CD14-positive monocyte (primary cell): ENCODE data around the gene MEG3. TPM values are rescaled to one million over a fixed set of nuclear protein-coding genes. Genes with fewer than 3 reads are reported as not detected.

Source experiments
- DNase-seq, 3 donors: peaks; one replicate each; pipeline ENCODE4 v3.0.0-alpha.2; 2011 to 2022
- H2AFZ ChIP-seq: 2 replicates; pipeline ENCODE4 v1.6.0; 2012; ENCODE audit warnings: mild to moderate bottlenecking, low read depth, low read length, inconsistent platforms; ENCODE audit not compliant: insufficient read depth, poor library complexity, severe bottlenecking
- H3K27ac ChIP-seq, 2 donors: 1 replicate in 1 of 2; 2 replicates in 1 of 2; pipeline ENCODE4 v1.5.1; 2012 to 2013; ENCODE audit warnings: low read length in 2 of 2, control low read depth in 1 of 2, inconsistent platforms in 1 of 2, low read depth in 1 of 2, mild to moderate bottlenecking in 1 of 2
- H3K27me3 ChIP-seq, 2 donors: one replicate each; pipeline versions ENCODE4 v1.6.0 to v1.6.1; 2011 to 2013; ENCODE audit warnings: low read length in 2 of 2; ENCODE audit not compliant: control insufficient read depth in 2 of 2, insufficient read depth in 2 of 2
- H3K36me3 ChIP-seq, 2 donors: replicated peaks in 1 of 2; 1 replicate in 1 of 2; 2 replicates in 1 of 2; pipeline versions ENCODE4 v1.5.1 to v1.6.1; 2012 to 2013; ENCODE audit warnings: low read length in 2 of 2, control low read depth in 1 of 2, inconsistent platforms in 1 of 2, mild to moderate bottlenecking in 1 of 2; ENCODE audit not compliant: insufficient read depth in 2 of 2, control insufficient read depth in 1 of 2
- H3K4me1 ChIP-seq, 2 donors: 1 replicate in 1 of 2; 2 replicates in 1 of 2; pipeline versions ENCODE4 v1.5.1 to v1.6.1; 2012 to 2013; ENCODE audit warnings: low read length in 2 of 2, control low read depth in 1 of 2, inconsistent platforms in 1 of 2, mild to moderate bottlenecking in 1 of 2, moderate library complexity in 1 of 2; ENCODE audit not compliant: insufficient read depth in 2 of 2, control insufficient read depth in 1 of 2
- H3K4me2 ChIP-seq: replicated peaks from 2 replicates; pipeline ENCODE3; 2012; ENCODE audit warnings: low read length, moderate library complexity, mild to moderate bottlenecking; ENCODE audit not compliant: poor library complexity, severe bottlenecking; ENCODE audit errors: extremely low read depth
- H3K4me3 ChIP-seq, 3 experiments: fragments of 200-600 bp in 1 of 3; sonication (generic) in 1 of 3; replicated peaks in 1 of 3; 1 replicate in 2 of 3; 2 replicates in 1 of 3; pipeline ENCODE4 v1.5.1; 2011 to 2013; ENCODE audit warnings: low read length in 3 of 3, mild to moderate bottlenecking in 3 of 3, control low read depth in 2 of 3, low read depth in 2 of 3, inconsistent platforms in 1 of 3, moderate library complexity in 1 of 3
- H3K79me2 ChIP-seq: 2 replicates; pipeline ENCODE4 v1.6.0; 2012; ENCODE audit warnings: mild to moderate bottlenecking, control low read depth, inconsistent platforms, low read length, moderate library complexity; ENCODE audit not compliant: insufficient read depth
- H3K9ac ChIP-seq: 2 replicates; pipeline ENCODE4 v1.6.0; 2017; ENCODE audit warnings: low read length, mild to moderate bottlenecking; ENCODE audit not compliant: insufficient read depth, poor library complexity, severe bottlenecking
- H3K9me3 ChIP-seq, 2 donors: replicated peaks in 1 of 2; 1 replicate in 1 of 2; 2 replicates in 1 of 2; pipeline versions ENCODE4 v1.5.1 to v1.6.1; 2012 to 2013; ENCODE audit warnings: low read length in 2 of 2, control low read depth in 1 of 2; ENCODE audit not compliant: control insufficient read depth in 1 of 2, insufficient read depth in 1 of 2
- H4K20me1 ChIP-seq: 2 replicates; pipeline ENCODE4 v1.6.0; 2012; ENCODE audit warnings: mild to moderate bottlenecking, low read length, control low read depth, moderate library complexity; ENCODE audit not compliant: insufficient read depth
- H3K27ac Mint-ChIP-seq, 7 donors: one replicate each; pipeline ENCODE4 v1.8.0; 2020; ENCODE audit warnings: mild to moderate bottlenecking in 7 of 7, mixed read lengths in 7 of 7, moderate library complexity in 6 of 7, inconsistent platforms in 2 of 7
- H3K27me3 Mint-ChIP-seq, 3 donors: one replicate each; pipeline ENCODE4 v1.8.0; 2021 to 2022; ENCODE audit warnings: low read depth in 3 of 3, mild to moderate bottlenecking in 3 of 3, mixed read lengths in 3 of 3, moderate library complexity in 3 of 3, inconsistent platforms in 1 of 3
- H3K36me3 Mint-ChIP-seq, 2 donors: one replicate each; pipeline ENCODE4 v1.8.0; 2020; ENCODE audit warnings: mixed read lengths in 2 of 2, inconsistent platforms in 1 of 2, mild to moderate bottlenecking in 1 of 2
- H3K4me1 Mint-ChIP-seq: one replicate; pipeline ENCODE4 v1.8.0; 2020; ENCODE audit warnings: mild to moderate bottlenecking, mixed read lengths
- H3K4me3 Mint-ChIP-seq, 2 donors: one replicate each; pipeline ENCODE4 v1.8.0; 2020; ENCODE audit warnings: mild to moderate bottlenecking in 2 of 2, mixed read lengths in 2 of 2, moderate library complexity in 1 of 2
- H3K9me3 Mint-ChIP-seq, 7 donors: one replicate each; pipeline ENCODE4 v1.8.0; 2020 to 2022; ENCODE audit warnings: mixed read lengths in 7 of 7, mild to moderate bottlenecking in 6 of 7, moderate library complexity in 6 of 7, inconsistent platforms in 2 of 7
- WGBS: methylation state at CpG from one replicate; pipeline ENCODE4 v1.1.5; 2013; ENCODE audit warnings: missing lambda C conversion rate; ENCODE audit not compliant: insufficient coverage; 5-methylcytosine and 5-hydroxymethylcytosine counted together
- intact Hi-C, 2 donors: fragments of 100-400 bp; cut with micrococcal nuclease; formaldehyde crosslinking; loops; one replicate each; pipeline versions ENCODE4 v1.15.0 to v1.15.1; 2023
- polyA plus RNA-seq, 3 donors: library from polyadenylated mRNA; depleted of rRNA in 1 of 3; unstranded in 2 of 3; stranded (reverse) in 1 of 3; fragments of 300-500 nt in 2 of 3; fragments of >200 nt in 1 of 3; fragmentation: Illumina TruSeq in 2 of 3; gene quantifications; 1 replicate in 2 of 3; 2 replicates in 1 of 3; pipeline ENCODE4 v1.2.3, GENCODE V29; 2012 to 2021
- TF ChIP-seq, protein P1 (sequence below): fragments of 200-600 bp; IDR thresholded peaks from one replicate; pipeline ENCODE4 v1.8.0; 2022; ENCODE audit warnings: antibody characterized with exemption, mild to moderate bottlenecking

MEG3 gene
- polyA plus RNA-seq, 3 donors, result 1.7 TPM; not detected in 2

GRCh38 chr14:100832311-100832960 is 6.5 kb downstream of the MEG3 start:
- no peak overlapping the region for H3K4me3 Mint-ChIP-seq
- peaks cover 10 to 13% (median 12%) of the 10 kb centered on the region in 3 donors for H3K27me3 Mint-ChIP-seq
- peaks cover 3 to 16% (median 5%) of the 10 kb centered on the region in 7 donors for H3K9me3 Mint-ChIP-seq
- Histone ChIP-seq H3K27ac (no peak overlapping the region), H3K27me3 (peaks cover 0 to 2% of the 10 kb centered on the region in 2 donors), H4K20me1 (no peaks in the 10 kb centered on the region), H3K4me2 (no peak overlapping the region), H3K4me1 (no peaks in the 10 kb centered on the region), H3K9ac (no peak overlapping the region), H3K9me3 (peaks cover 5 to 8% of the 10 kb centered on the region in 2 donors), H3K4me3 (no peak overlapping the region), H3K36me3 (no peaks in the 10 kb centered on the region), H2AFZ (no peak overlapping the region), H3K79me2 (no peaks in the 10 kb centered on the region)
- intact Hi-C loops, result no loop called here
- no peak for DNase-seq
- 98% methylated on average over 15 of the region's 21 CpGs for WGBS
- no peak overlapping the region for H3K27ac Mint-ChIP-seq
- H3K4me1 Mint-ChIP-seq, result no peaks in the 10 kb centered on the region
- TF ChIP-seq, protein P1, sequence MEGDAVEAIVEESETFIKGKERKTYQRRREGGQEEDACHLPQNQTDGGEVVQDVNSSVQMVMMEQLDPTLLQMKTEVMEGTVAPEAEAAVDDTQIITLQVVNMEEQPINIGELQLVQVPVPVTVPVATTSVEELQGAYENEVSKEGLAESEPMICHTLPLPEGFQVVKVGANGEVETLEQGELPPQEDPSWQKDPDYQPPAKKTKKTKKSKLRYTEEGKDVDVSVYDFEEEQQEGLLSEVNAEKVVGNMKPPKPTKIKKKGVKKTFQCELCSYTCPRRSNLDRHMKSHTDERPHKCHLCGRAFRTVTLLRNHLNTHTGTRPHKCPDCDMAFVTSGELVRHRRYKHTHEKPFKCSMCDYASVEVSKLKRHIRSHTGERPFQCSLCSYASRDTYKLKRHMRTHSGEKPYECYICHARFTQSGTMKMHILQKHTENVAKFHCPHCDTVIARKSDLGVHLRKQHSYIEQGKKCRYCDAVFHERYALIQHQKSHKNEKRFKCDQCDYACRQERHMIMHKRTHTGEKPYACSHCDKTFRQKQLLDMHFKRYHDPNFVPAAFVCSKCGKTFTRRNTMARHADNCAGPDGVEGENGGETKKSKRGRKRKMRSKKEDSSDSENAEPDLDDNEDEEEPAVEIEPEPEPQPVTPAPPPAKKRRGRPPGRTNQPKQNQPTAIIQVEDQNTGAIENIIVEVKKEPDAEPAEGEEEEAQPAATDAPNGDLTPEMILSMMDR, result no peak
- H3K36me3 Mint-ChIP-seq, result peaks cover 2% of the 10 kb centered on the region in 2 donors

DNA sequence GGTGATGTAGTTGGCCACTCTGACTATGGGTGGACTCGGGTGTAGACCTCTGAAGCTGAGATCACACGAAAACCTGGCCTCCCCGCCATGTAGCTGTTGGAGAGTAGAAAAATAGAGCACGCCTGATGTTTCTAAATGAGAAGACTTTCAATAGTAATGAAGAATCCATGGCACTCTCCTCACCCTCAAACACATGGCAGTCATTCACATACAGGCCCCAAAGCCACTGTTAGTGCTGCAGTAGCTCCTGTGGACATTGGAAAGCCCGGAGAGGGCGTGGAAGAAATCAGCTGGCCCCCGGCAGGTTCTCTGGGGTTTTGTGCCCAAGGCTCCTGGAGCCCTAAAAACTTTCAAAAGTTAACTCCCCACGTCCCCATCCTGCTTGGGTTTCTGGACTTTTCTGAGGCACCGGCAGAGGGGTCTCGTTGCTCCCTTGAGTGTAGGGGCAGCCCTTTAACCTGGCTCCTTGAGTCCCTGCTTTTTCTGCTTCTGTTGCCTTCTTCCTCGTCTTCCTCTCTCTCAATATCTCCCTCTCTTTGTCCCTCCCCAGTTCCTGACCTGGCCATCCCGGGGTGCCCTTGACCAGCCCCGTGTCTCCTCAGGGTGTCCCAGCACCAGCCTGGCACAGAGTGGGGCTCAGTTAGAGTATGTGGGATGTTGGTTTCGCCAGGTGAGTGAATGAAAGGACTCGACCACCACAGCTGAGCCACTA is 8.3 kb downstream of the MEG3 start:
- no peaks in the 10 kb centered on the region for H3K36me3 Mint-ChIP-seq
- no peak overlapping the region for H3K4me2 ChIP-seq
- intact Hi-C loops, result no loop called here
- WGBS, result 96% methylated on average over 8 of the region's 15 CpGs
- no peak for DNase-seq
- no peaks in the 10 kb centered on the region for H3K4me1 ChIP-seq
- no peaks in the 10 kb centered on the region for H4K20me1 ChIP-seq
- H3K4me1 Mint-ChIP-seq, result no peaks in the 10 kb centered on the region
- peak overlapping the region in 2 of 7 donors; percentile 6 to 13 for H3K27ac Mint-ChIP-seq
- no peak overlapping the region for H2AFZ ChIP-seq
- H3K4me3 Mint-ChIP-seq, result no peak overlapping the region
- H3K27me3 ChIP-seq, result no peaks in the 10 kb centered on the region
- no peak overlapping the region for H3K4me3 ChIP-seq
- H3K36me3 ChIP-seq, result no peaks in the 10 kb centered on the region
- H3K9ac ChIP-seq, result no peak overlapping the region
- H3K9me3 ChIP-seq, result no peaks in the 10 kb centered on the region
- peaks cover 0 to 4% (median 0%) of the 10 kb centered on the region in 7 donors for H3K9me3 Mint-ChIP-seq
- no peaks in the 10 kb centered on the region for H3K79me2 ChIP-seq
- peaks cover 4 to 11% (median 6%) of the 10 kb centered on the region in 3 donors for H3K27me3 Mint-ChIP-seq
- TF ChIP-seq, protein P1, result no peak
- no peak overlapping the region for H3K27ac ChIP-seq
